B cell (primary cell): ENCODE measurements around the gene MSH6. TPM values are rescaled to one million over a fixed set of nuclear protein-coding genes. Genes with fewer than 3 reads are reported as not detected.

Source experiments
- ATAC-seq: fragments of 200-7000 bp; cut with Tn5 transposase; one replicate; pipeline ENCODE4 v1.10.0; 2021; ENCODE audit warnings: low read depth, mild to moderate bottlenecking, moderate number of reproducible peaks, moderate library complexity
- CTCF ChIA-PET: fragments of 350-600 bp; sonication (Branson Sonifier 250); formaldehyde crosslinking; loops from one replicate; lab custom pipeline; 2021; ENCODE audit warnings: antibody characterized with exemption, inconsistent platforms; lab: Charles Lee
- POLR2A ChIA-PET: fragments of 350-600 bp; sonication (Branson Sonifier 250); formaldehyde crosslinking; loops from one replicate; lab custom pipeline; 2021; ENCODE audit warnings: antibody characterized with exemption; lab: Charles Lee
- DNase-seq: peaks from one replicate; pipeline ENCODE4 v3.0.0; 2013
- H2AFZ ChIP-seq: 2 replicates; pipeline ENCODE4 v1.6.1; 2012; ENCODE audit warnings: mild to moderate bottlenecking, low read depth, low read length; ENCODE audit not compliant: insufficient read depth, poor library complexity, severe bottlenecking
- H3K27ac ChIP-seq, 2 donors: 1 replicate in 1 of 2; 2 replicates in 1 of 2; pipeline ENCODE4 v1.5.1; 2012 to 2013; ENCODE audit warnings: low read length in 2 of 2, mild to moderate bottlenecking in 2 of 2, moderate library complexity in 1 of 2
- H3K27me3 ChIP-seq, 4 experiments: fragments of 200-600 bp in 1 of 4; sonication (generic) in 1 of 4; replicated peaks in 1 of 4; 1 replicate in 2 of 4; 2 replicates in 2 of 4; pipeline versions ENCODE4 v1.6.1 to v1.7.0; 2013 to 2016; ENCODE audit warnings: low read length in 3 of 4, mild to moderate bottlenecking in 2 of 4, mixed read lengths in 1 of 4, moderate library complexity in 1 of 4; ENCODE audit not compliant: insufficient read depth in 4 of 4, control insufficient read depth in 3 of 4; ENCODE audit errors: control extremely low read depth in 1 of 4
- H3K36me3 ChIP-seq, 2 experiments: replicated peaks in 1 of 2; 1 replicate in 1 of 2; 2 replicates in 1 of 2; pipeline versions ENCODE4 v1.6.1 to v1.7.1; 2013; ENCODE audit warnings: low read length in 1 of 2; ENCODE audit not compliant: insufficient read depth in 2 of 2, control insufficient read depth in 1 of 2; ENCODE audit errors: control extremely low read depth in 1 of 2, extremely low read depth in 1 of 2
- H3K4me1 ChIP-seq, 2 donors: fragments of 200-600 bp in 1 of 2; sonication (generic) in 1 of 2; 1 replicate in 1 of 2; 2 replicates in 1 of 2; pipeline versions ENCODE4 v1.5.1 to v1.6.1; 2013 to 2017; ENCODE audit warnings: low read length in 2 of 2; ENCODE audit not compliant: control insufficient read depth in 2 of 2, insufficient read depth in 2 of 2
- H3K4me2 ChIP-seq: replicated peaks from 2 replicates; pipeline ENCODE3; 2012; ENCODE audit warnings: mild to moderate bottlenecking, low read depth, low read length; ENCODE audit not compliant: poor library complexity, severe bottlenecking
- H3K4me3 ChIP-seq, 5 experiments: fragments of 200-600 bp in 1 of 5; sonication (generic) in 1 of 5; 1 replicate in 3 of 5; 2 replicates in 2 of 5; pipeline versions ENCODE4 v1.5.1 to v1.7.0; 2011 to 2016; ENCODE audit warnings: low read length in 4 of 5, mild to moderate bottlenecking in 4 of 5, low read depth in 2 of 5, control low read depth in 1 of 5, moderate library complexity in 1 of 5; ENCODE audit not compliant: insufficient read depth in 1 of 5; ENCODE audit errors: control extremely low read depth in 1 of 5, extremely low read depth in 1 of 5
- H3K79me2 ChIP-seq: fragments of 200-600 bp; sonication (generic); one replicate; pipeline ENCODE4 v1.6.0; 2016; ENCODE audit warnings: low read length; ENCODE audit not compliant: control insufficient read depth, insufficient read depth
- H3K9ac ChIP-seq: fragments of 200-600 bp; sonication (generic); 2 replicates; pipeline ENCODE4 v1.6.1; 2017; ENCODE audit warnings: mild to moderate bottlenecking, low read length, moderate library complexity
- H3K9me3 ChIP-seq, 3 donors: one replicate each; pipeline versions ENCODE4 v1.6.1 to v1.7.1; 2013; ENCODE audit warnings: low read length in 2 of 3; ENCODE audit not compliant: control insufficient read depth in 2 of 3, insufficient read depth in 1 of 3; ENCODE audit errors: control extremely low read depth in 1 of 3
- H4K20me1 ChIP-seq: 2 replicates; pipeline ENCODE4 v1.6.0; 2012; ENCODE audit warnings: mild to moderate bottlenecking, low read length; ENCODE audit not compliant: insufficient read depth, control insufficient read depth, poor library complexity, severe bottlenecking
- H3K27ac Mint-ChIP-seq: one replicate; pipeline ENCODE4 v1.8.0; 2021; ENCODE audit warnings: mixed read lengths
- H3K27me3 Mint-ChIP-seq: one replicate; pipeline ENCODE4 v1.8.0; 2021; ENCODE audit warnings: mixed read lengths
- H3K4me1 Mint-ChIP-seq: one replicate; pipeline ENCODE4 v1.8.0; 2021; ENCODE audit warnings: mixed read lengths
- H3K4me3 Mint-ChIP-seq: one replicate; pipeline ENCODE4 v1.8.0; 2021; ENCODE audit warnings: mixed read lengths
- H3K9me3 Mint-ChIP-seq: one replicate; pipeline ENCODE4 v1.8.0; 2022; ENCODE audit warnings: mixed read lengths; ENCODE audit not compliant: insufficient read depth
- EZH2 ChIP-seq: IDR thresholded peaks from 2 replicates; pipeline ENCODE4 v1.6.1; 2012; ENCODE audit warnings: borderline replicate concordance, low read depth, mild to moderate bottlenecking, moderate library complexity, low read length; ENCODE audit not compliant: insufficient read depth, poor library complexity, severe bottlenecking
- WGBS: methylation state at CpG from one replicate; pipeline ENCODE4 v1.1.5; 2013; ENCODE audit warnings: missing lambda C conversion rate; ENCODE audit not compliant: insufficient coverage; 5-methylcytosine and 5-hydroxymethylcytosine counted together
- intact Hi-C: fragments of 100-400 bp; cut with micrococcal nuclease; formaldehyde crosslinking; loops from one replicate; pipeline ENCODE4 v1.10.0; 2022
- polyA plus RNA-seq: library from polyadenylated mRNA; depleted of rRNA; stranded (reverse); fragments of >200 nt; gene quantifications from 2 replicates; pipeline ENCODE4 v1.2.3, GENCODE V29; 2012
- total RNA-seq, 2 donors: library from RNA; stranded (reverse); fragments of 120-200 nt in 1 of 2; gene quantifications; 1 replicate in 1 of 2; 2 replicates in 1 of 2; pipeline versions ENCODE4 v1.2.3 to v1.2.4, GENCODE V29; 2013 to 2022
- TF ChIP-seq, protein P1 (sequence below): fragments of 200-600 bp; IDR thresholded peaks from one replicate; pipeline ENCODE4 v1.8.0; 2022; ENCODE audit warnings: antibody characterized with exemption, mild to moderate bottlenecking

Gene MSH6
- total and polyA plus RNA-seq, 2 donors (not counting 1 experiment from before 2014, with no cell fraction given): 6.8 to 43.9 TPM

DNA sequence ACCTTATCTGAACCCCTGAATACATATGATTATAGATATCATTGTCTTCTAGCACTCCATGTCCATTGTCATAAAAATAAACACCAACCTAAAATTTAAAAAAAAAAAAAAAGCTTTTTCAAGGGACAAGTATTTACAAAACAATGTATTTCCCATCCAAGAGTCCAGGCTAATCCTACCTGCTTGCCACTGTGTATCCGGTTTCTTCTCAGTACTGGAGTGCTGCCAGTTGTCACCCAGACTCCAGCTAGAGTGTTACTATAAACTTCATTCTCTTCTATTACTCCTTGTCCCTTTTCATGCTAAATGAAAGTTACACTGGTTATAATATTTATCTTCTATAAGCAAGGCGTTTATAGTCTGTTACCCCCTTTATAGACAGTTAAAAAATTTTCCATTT is 35.8 kb downstream of the MSH6 start:
- no peak overlapping the region for H3K27ac Mint-ChIP-seq
- ATAC-seq (no peak), DNase-seq (no peak)
- H3K4me2 ChIP-seq: no peak overlapping the region
- peaks cover 0 to 7% of the 10 kb centered on the region in 2 donors for H3K4me1 ChIP-seq
- H3K9me3 ChIP-seq: no peaks in the 10 kb centered on the region
- H2AFZ ChIP-seq: no peak overlapping the region
- no peak overlapping the region for H3K4me3 ChIP-seq
- H4K20me1 ChIP-seq: peaks cover 5% of the 10 kb centered on the region
- peaks cover 15% of the 10 kb centered on the region for H3K4me1 Mint-ChIP-seq
- no peaks in the 10 kb centered on the region for H3K27me3 Mint-ChIP-seq
- no peak overlapping the region for H3K27ac ChIP-seq
- H3K9me3 Mint-ChIP-seq: no peaks in the 10 kb centered on the region
- no peak overlapping the region for H3K9ac ChIP-seq
- no peaks in the 10 kb centered on the region for H3K27me3 ChIP-seq
- CTCF ChIA-PET: interaction anchor here (0.7 to 0.8 kb wide), 3 partner anchors 290 to 599 kb away, joined by 3 to 6 read pairs (median 4); no protein-coding TSS in a partner anchor
- peaks cover 6 to 87% of the 10 kb centered on the region in 2 experiments for H3K36me3 ChIP-seq
- POLR2A ChIA-PET: no interaction called here
- H3K79me2 ChIP-seq: no peaks in the 10 kb centered on the region
- intact Hi-C loops: no loop called here
- no CpG with 5 or more reads among the region's 2 CpGs for WGBS
- H3K4me3 Mint-ChIP-seq: no peak overlapping the region
- TF ChIP-seq, protein P1, sequence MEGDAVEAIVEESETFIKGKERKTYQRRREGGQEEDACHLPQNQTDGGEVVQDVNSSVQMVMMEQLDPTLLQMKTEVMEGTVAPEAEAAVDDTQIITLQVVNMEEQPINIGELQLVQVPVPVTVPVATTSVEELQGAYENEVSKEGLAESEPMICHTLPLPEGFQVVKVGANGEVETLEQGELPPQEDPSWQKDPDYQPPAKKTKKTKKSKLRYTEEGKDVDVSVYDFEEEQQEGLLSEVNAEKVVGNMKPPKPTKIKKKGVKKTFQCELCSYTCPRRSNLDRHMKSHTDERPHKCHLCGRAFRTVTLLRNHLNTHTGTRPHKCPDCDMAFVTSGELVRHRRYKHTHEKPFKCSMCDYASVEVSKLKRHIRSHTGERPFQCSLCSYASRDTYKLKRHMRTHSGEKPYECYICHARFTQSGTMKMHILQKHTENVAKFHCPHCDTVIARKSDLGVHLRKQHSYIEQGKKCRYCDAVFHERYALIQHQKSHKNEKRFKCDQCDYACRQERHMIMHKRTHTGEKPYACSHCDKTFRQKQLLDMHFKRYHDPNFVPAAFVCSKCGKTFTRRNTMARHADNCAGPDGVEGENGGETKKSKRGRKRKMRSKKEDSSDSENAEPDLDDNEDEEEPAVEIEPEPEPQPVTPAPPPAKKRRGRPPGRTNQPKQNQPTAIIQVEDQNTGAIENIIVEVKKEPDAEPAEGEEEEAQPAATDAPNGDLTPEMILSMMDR: no peak
- TF ChIP-seq EZH2: no peak

DNA sequence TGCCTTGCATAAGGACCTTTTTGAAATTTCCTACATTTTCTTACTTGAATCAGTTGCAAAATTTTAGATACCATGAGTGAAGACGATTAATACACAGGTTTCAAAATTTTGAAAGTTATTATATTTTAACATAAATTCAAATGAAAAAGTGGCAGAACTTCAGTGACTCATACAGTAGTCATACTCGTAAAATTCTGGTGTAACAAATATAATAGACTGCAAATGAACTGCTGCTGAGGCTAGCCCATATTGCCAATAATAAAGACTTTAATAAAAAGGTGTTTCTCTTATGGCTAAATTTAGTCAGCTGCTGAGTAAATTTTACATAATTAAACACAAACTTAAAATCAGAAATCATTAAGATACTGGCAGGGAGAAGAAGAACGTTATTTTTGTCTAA is 36.9 kb downstream of the MSH6 start:
- H3K9me3 ChIP-seq: no peaks in the 10 kb centered on the region
- no peak overlapping the region for H2AFZ ChIP-seq
- ATAC-seq: no peak
- no peaks in the 10 kb centered on the region for H3K27me3 ChIP-seq
- H4K20me1 ChIP-seq: peaks cover 5% of the 10 kb centered on the region
- peaks cover 0 to 7% of the 10 kb centered on the region in 2 donors for H3K4me1 ChIP-seq
- ChIA-PET POLR2A (no interaction called here), CTCF (interaction anchor here (1.2 kb wide), 1 partner anchor 8 kb away, joined by 4 read pairs; no protein-coding TSS in a partner anchor)
- H3K36me3 ChIP-seq: peaks cover 3 to 86% of the 10 kb centered on the region in 2 experiments
- Mint-ChIP-seq H3K27ac (no peak overlapping the region), H3K4me3 (no peak overlapping the region), H3K4me1 (peaks cover 15% of the 10 kb centered on the region), H3K9me3 (no peaks in the 10 kb centered on the region), H3K27me3 (no peaks in the 10 kb centered on the region)
- no peak overlapping the region for H3K4me3 ChIP-seq
- TF ChIP-seq, protein P1: no peak
- no peak for TF ChIP-seq EZH2
- intact Hi-C loops: no loop called here
- no peak overlapping the region for H3K9ac ChIP-seq
- no peak overlapping the region for H3K4me2 ChIP-seq
- no CpG with 5 or more reads among the region's 3 CpGs for WGBS
- H3K79me2 ChIP-seq: no peaks in the 10 kb centered on the region
- DNase-seq: no peak
- no peak overlapping the region for H3K27ac ChIP-seq
